ENCODE results near the gene EHD2.
A peak's percentile ranks its signal among the peaks of the same experiment; 100 is the strongest.
"Not testable (repeated sequence)": the region's sequence is repeated elsewhere in the genome, so short reads cannot be mapped to it uniquely, and the experiment has no call there.

EHD2 gene

DNA sequence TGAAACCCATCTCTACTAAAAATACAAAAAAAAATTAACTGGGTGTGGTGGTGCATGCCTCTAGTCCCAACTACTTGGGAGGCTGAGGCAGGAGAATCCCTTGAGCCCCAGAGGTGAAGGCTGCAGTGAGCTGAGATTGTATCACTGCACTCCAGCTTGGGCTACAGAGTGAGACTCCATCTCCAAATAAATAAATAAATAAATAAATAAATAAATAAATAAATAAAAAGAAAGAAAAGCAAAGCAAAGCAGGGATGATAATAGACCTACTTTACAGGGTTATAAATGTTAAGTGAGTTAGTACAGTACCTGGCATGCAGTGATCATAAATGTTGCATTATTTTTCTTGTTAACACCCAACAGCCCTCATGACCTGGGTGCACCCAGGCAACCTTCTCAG, 1.6 kb downstream of the EHD2 start:
- DNase-seq (ENCODE audit: low spot score), result not testable (repeated sequence)

DNA sequence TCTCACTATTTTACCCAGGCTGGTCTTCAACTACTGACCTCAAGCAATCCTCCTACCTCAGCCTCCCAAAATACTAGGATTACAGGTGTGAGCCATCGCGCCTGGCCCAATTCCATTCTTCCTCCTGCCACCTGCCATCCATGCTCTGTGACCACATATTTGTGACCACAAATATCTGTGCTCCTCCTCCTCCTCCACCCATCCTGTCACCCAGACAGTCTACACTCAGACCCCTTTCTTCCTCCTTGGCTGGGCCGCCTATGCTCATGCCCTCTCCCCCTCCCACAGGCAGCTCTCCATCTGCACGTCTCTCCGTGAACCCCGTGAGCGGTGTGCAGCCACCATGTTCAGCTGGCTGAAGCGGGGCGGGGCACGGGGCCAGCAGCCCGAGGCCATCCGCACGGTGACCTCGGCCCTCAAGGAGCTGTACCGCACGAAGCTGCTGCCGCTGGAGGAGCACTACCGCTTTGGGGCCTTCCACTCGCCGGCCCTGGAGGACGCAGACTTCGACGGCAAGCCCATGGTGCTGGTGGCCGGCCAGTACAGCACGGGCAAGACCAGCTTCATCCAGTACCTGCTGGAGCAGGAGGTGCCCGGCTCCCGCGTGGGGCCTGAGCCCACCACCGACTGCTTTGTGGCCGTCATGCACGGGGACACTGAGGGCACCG, 3.2 kb downstream of the EHD2 start:
- DNase-seq (ENCODE audit: low spot score), result no peak

DNA sequence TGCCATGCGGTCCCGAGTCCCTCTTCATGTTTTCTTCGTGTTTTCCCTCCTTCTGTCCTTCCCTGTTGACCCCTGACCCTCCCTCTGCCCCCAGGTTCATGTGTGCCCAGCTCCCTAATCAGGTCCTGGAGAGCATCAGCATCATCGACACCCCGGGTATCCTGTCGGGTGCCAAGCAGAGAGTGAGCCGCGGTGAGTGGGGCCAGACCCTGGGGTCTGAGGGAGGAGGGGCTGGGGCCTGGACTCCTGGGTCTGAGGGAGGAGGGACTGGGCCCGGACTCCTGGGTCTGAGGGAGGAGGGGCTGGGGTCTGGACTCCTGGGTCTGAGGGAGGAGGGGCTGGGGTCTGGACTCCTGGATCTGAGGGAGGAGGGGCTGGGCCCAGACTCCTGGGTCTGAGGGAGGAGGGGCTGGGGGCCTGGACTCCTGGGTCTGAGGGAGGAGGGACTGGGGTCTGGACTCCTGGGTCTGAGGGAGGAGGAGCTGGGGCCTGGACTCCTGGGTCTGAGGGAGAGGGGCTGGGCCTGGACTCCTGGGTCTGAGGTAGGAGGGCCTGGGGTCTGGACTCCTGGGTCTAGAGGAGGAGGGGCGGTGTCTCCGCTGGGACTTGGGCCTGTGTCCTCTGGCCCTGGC, 5.3 kb downstream of the EHD2 start:
- DNase-seq (ENCODE audit: low spot score), result not testable (repeated sequence)

DNA sequence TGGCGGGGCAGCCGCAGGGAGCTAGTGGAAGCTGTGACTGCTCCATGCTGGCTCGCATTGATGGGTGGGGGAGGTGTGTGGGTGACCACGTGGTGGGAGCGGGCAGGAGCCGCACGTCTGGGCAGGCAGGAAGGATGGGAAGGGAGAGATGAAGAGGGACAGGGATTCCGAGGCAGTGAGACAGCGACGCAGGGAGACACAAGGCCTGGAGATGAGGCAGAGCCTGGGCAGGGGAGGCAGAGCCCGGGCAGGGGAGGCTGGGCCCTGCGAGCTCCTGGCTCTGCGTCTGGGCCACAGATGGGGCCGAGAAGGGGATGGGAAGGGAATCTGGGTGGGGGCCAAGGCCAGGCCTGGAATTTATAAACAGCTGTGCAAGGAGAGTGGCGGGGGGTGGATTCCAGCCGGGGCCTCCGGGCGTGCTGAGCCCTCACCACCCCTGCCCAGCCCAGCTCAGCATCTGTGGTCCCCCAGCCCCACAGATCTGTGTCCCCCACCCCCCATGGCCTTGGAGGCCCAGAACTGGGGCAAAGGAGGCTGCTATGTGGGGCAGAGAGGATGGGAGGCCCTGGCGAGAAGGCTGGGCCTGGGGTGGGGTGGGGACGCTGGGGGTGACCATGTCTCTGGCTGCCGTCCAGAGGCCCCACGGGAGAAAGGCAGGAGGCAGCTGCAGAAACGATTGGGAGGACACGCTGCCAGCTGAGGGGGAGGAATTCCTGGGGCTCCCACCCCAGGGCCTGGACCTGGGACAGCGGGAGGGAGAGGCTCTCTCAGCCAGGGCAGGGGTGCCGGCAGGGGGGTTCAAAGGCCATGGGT, 6.0 kb downstream of the EHD2 start:
- peak; percentile 95 for DNase-seq (ENCODE audit: low spot score)

DNA sequence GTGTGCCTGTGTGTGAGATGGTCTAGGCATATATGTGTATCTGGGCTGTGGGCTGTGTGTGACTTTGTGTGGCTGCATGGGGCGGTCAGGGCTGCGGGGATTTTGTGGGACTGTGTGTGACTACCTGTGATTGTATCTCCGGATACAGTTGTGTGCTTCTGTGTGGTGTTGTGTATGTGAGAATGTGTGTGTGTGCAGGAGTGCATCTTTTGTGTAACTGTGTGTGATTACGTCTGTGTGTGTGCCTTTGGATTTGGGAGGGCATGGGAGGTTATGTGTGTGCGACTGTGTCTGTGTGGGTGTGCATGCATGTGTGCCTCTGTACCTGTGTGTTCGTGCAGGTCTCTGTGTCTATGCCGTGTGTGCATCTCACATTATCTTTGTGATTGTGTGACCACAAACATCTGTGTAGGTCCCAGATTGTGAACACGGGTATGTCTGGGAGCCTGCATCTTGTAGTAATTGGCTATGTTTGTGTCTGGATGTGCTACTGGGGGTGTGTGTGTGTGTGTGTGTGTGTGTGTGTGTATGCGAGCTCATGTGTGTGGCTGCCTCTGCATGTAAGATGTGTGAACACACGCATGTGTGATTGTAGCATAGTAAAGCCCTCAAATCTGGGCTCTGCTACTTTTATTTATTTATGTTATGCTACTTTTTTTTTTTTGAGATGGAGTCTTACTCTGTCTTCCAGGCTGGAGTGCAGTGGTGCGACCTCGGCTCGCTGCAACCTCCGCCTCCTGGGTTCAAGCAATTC, 7.6 kb downstream of the EHD2 start:
- no peak for DNase-seq (ENCODE audit: low spot score)

DNA sequence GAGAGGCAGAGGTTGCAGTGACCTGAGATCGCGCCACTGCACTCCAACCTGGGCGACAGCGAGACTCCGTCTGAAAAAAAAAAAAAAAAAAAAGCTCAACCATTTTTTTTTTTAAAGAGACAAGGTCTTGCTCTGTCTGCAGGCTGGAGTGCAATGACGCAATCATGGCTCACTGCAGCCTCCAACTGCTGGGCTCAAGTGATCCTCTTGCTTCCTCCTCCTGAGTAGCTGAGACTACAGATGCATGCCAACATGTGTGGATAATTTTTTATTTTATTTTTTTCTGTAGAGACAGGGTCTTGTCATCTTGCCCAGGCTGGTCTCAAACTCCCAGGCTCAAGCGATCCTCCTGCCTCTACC, 10.3 kb downstream of the EHD2 start:
- DNase-seq (ENCODE audit: low spot score), result no peak

DNA sequence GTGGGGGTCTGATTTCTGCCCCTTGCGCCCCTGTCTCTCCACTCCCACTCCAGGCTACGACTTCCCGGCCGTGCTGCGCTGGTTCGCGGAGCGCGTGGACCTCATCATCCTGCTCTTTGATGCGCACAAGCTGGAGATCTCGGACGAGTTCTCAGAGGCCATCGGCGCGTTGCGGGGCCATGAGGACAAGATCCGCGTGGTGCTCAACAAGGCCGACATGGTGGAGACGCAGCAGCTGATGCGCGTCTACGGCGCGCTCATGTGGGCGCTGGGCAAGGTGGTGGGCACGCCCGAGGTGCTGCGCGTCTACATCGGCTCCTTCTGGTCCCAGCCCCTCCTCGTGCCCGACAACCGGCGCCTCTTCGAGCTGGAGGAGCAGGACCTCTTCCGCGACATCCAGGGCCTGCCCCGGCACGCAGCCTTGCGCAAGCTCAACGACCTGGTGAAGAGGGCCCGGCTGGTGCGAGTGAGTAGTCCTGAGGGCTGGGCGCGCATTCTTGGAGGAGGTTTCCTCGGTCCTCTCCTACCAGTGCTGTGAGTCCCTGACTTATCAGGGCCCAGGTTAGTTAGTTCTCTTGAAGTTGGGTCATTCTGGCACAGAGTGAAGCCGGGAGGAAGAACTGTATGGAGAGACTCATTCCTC, 12.7 kb downstream of the EHD2 start:
- no peak for DNase-seq (ENCODE audit: low spot score)

DNA sequence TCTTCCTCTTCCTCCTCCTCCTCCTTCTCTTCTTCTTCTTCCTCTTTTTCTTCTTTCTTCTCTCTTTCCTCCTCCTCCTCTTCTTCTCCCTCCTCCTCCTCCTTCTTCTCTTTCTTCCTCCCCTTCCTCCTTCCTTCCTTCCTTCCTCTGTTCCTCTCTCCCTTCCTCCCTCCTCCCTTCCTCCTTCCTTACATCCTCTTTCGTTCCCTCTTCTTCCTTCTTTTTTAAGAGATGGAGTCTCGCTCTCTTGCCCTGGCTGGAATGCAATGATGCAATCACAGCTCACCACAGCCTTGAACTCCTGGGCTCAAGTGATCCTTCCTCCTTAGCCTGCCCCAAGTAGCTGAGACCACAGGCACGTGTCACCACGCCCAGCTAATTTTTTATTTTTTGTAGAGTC, 13.2 kb downstream of the EHD2 start:
- no peak for DNase-seq (ENCODE audit: low spot score)

DNA sequence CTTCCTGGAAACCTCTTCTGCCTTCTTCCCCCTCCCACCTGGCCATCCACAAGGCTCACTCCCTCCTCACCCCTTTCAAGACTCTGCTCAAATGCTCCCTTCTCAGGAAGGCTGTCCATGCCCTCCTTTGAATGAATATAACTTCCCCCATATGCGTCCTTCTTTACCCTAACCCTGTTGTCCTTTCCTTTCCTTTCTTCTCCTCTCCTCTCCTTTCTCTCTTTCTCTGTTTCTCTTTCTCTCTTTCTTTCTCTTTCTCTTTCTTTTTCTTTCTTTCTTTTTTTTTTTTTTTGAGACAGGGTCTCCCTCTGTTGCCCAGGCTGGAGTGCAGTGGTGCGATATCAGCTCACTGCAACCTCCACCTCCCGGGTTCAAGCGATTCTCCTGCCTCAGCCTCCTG, 15.1 kb downstream of the EHD2 start:
- not testable (repeated sequence) for DNase-seq (ENCODE audit: low spot score)

DNA sequence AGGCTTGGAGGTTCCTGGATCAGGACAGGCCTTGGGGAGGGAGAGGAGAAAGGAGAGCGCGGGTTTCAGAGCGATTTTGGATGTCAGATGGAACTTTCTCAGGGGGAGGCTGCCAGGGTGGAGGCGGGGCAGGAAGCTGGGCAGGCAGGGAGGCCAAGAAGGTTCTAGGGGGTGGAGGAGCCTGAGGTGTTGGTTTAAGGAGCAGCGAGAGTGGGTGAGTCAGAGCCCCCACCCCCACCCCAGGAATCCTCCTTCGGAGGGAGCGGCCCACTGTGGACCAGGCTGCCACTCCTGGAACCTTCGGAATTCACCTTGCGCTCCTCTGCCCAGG, 16.2 kb downstream of the EHD2 start:
- peak; percentile 76 for DNase-seq (ENCODE audit: low spot score)

DNA sequence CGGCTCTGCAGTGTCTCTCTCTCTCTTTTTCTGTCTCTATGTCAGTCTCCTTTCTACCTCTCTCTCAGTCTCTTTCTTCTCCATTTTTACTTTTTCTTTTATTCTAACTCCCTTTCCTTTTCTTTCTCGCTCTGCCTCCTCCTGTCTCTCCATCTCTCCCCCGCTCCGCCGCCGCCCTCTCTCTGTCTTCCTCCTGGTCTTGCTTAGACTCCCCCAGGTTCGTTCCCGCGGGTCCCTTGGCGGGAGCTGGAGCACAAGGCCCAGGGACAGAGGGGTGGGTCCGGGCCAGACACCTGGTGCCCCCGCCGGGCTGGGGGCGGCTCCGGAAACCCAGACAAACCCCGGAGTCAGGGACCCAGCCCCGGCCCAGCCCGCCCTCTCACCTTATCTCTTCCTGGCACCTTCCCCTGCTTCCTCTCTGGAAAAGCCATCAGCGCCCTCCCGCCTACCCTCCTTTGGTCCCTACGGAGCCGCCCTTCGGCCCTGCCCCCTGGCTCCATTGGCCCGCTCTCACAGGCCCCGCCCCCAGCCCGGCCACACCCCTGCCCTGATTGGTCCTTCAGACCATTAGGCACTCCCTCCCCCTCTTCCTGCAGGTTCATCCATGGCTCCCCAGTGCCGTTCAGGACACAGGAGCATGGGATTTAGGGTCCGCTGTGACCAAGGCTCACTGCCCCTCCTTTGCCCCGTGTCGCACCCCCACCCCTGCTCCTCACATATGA, 16.7 kb downstream of the EHD2 start:
- no peak for DNase-seq (ENCODE audit: low spot score)

DNA sequence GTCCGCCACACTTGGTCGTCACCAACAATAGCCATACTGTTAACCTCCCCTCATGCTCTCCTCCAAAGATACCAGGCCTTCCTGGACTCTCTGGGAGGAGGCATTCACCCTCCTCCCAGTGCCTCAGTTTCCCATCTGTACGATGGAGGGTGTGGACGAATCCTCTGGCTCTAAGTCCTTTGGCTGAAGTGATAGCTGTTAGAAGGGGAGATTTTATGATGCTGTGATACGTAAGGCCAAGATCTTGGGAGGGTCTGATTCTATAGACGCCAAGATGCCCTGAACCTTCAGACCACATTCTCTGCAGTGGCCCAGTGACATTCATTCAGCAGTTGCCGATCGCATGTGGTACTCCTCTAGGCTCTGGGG, 17.3 kb downstream of the EHD2 start:
- no peak for DNase-seq (ENCODE audit: low spot score)

DNA sequence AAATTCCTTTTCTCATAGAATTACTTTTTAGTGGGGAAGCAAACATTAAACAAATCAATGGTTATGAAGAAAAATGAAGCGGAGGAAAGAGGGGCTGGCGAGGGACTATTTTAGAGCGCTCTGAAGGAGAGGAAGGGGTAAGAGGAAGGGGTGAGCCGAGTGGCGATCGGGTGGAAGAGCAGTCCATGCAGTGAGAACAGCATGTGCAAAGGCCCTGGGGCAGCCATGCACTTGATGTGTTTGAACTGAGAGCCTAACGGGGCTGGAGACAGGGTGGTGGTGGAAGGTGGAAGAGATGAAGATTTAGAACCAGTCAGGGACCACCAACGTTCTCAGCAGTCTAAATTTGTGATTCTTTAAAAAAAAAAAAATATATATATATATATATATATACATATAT, 17.7 kb downstream of the EHD2 start:
- no peak for DNase-seq (ENCODE audit: low spot score)

DNA sequence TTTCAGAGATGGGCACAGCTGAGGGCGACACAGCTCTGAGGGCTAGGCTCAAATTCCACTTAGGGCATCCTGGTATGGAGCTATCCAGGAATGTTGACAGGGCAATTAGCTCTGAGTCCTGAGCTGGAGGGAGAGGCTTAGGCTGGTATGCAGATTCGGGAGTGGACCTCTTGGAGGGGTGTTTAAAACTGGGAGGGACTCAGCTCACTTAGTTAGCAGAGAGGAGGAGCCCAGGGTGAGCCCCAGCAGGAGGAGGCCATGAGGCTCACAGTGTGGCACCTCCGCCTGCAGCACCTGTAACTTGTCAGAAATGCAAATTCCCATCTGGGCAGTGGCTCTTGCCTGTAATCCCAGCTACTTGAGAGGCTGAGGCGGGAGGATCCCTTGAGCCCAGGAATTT, 21.9 kb downstream of the EHD2 start:
- no peak for DNase-seq (ENCODE audit: low spot score)

DNA sequence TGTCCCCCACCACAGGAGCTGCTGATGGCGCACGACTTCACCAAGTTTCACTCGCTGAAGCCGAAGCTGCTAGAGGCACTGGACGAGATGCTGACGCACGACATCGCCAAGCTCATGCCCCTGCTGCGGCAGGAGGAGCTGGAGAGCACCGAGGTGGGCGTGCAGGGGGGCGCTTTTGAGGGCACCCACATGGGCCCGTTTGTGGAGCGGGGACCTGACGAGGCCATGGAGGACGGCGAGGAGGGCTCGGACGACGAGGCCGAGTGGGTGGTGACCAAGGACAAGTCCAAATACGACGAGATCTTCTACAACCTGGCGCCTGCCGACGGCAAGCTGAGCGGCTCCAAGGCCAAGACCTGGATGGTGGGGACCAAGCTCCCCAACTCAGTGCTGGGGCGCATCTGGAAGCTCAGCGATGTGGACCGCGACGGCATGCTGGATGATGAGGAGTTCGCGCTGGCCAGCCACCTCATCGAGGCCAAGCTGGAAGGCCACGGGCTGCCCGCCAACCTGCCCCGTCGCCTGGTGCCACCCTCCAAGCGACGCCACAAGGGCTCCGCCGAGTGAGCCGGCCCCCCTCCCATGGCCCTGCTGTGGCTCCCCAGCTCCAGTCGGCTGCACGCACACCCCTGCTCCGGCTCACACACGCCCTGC, 27.8 kb downstream of the EHD2 start:
- no peak for DNase-seq (ENCODE audit: low spot score)

DNA sequence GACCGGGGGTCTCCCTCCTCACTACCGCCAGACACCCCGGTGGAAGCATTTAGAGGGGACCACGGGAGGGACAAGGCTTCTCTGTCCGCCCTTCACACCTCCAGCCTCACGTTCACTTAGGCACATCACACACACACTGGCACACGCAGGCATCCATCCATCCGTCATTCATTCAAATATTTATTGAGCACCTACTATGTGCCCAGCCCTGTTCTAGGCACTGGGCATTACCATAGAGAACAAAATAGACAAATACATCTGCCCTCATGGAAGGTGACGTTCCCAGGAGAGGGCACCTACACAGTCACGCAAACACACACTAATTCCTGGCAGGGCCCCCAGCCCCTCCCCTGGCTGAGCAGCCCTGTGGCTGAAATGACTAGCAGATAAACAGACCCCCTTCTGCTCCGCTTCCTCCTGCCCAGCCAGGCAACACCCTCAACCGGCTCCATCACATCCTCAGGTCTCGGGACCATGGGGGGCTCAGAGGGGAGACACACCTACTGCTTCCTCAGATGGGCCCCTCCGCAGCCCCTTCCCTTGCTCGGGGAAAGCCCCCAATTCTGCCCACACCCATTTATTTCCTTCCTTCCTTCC, 28.4 kb downstream of the EHD2 start:
- no peak for DNase-seq (ENCODE audit: low spot score)

DNA sequence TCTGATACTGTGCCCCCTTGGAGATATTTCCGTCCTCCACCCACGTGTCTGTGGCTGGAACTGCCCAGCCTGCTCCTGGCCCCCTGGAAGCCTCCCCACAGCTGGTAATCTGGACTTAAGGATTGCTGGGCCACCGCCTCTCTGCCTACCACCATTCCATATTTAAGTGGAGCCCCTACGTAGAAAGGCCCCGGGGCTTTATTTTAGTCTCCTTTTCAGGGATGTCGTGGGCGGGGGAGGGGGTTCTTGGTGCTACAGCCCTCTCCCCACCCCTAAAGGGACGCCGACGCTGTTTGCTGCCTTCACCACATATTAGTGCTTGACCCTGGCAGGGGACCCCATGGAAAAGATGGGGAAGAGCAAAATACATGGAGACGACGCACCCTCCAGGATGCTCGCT, 29.4 kb downstream of the EHD2 start:
- no peak for DNase-seq (ENCODE audit: low spot score)

DNA sequence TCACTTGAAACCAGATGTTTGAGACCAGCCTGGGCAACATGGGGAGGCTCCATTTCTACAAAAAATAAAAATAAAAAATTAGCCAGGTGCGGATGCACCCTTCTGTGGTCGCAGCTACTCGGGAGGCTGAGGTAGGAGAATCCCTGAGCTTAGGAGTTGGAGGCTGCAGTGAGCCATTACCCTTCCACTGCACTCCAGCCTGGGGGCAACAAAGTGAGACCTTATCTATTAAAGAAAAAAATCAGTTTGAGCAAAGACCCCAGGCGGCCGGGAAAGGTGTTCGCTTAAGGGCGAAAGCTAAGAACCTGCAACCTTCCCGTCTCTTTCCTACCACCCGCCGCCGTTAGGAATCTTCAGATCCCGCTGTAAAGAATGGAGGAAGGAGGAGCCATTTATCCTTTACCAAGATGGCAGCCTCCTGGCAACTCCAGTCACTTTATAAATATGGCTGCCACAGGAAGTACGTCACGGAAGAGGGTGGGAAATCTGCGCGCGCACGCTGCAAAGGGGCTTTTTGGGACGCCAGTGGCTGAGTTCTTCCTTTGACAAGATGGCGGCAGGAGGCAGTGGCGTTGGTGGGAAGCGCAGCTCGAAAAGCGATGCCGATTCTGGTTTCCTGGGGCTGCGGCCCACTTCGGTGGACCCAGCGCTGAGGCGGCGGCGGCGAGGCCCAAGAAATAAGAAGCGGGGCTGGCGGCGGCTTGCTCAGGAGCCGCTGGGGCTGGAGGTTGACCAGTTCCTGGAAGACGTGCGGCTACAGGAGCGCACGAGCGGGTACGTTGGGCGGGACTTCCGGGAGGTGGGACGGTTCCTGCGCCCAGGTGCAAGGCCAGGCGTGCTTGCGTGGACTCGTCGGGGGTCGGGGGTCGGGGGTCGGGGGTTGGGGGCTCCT, 32.0 kb downstream of the EHD2 start, which contains the start of gene NOP53:
Gene NOP53, plus strand, starts transcription at position 537 of the 892 bp plus-strand sequence. Its CDS starts 14 bp downstream, at position 551.
- DNase-seq (ENCODE audit: low spot score), result peak; percentile 96

DNA sequence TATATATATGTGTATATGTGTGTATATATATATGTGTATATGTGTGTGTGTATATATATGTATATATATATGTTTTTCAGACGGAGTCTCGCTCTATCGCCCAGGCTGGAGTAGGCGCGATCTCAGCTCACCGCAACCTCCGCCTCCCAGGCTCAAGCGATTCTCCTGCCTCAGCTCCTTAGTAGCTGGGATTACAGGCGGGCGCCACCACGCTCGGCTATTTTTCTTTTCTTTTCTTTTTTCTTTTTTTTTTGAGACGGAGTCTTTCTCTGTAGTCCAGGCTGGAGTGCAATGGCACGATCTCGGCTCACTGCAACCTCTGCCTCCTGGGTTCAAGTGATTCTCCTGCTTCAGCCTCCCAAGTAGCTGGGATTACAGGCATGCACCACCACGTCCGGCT, 32.9 kb downstream of the EHD2 start:
- not testable (repeated sequence) for DNase-seq (ENCODE audit: low spot score)

DNA sequence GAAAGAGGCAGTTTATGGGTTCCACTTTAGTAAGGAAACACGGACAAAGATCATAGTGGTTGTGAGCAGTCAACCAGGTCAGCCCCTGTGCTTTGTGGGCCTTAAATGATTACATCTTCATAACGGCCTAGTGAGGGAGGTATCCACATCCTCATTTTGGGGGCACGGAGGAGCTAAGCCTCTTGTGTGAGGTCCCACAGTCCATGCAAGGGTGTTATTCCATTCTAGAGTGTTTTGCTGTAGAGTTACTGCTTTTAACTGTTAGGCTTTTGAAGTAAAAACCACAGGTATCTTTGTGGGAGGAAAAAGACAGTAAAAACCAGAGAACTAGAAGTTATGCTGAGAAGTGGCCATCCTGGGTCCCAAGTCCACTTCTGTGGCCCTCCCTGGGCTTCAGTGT, 36.1 kb downstream of the EHD2 start:
- no peak for DNase-seq (ENCODE audit: low spot score)
